Activated naive CD4-positive, alpha-beta T cell (primary cell): ENCODE results near the gene HRH1.
"Not testable (repeated sequence)": the region's sequence is repeated elsewhere in the genome, so short reads cannot be mapped to it uniquely, and the experiment has no call there.

Experiments
- DNase-seq, 4 experiments: peaks; one replicate each; lab custom pipeline; 2025; lab: John Stamatoyannopoulos, UW

The HRH1 gene

DNA sequence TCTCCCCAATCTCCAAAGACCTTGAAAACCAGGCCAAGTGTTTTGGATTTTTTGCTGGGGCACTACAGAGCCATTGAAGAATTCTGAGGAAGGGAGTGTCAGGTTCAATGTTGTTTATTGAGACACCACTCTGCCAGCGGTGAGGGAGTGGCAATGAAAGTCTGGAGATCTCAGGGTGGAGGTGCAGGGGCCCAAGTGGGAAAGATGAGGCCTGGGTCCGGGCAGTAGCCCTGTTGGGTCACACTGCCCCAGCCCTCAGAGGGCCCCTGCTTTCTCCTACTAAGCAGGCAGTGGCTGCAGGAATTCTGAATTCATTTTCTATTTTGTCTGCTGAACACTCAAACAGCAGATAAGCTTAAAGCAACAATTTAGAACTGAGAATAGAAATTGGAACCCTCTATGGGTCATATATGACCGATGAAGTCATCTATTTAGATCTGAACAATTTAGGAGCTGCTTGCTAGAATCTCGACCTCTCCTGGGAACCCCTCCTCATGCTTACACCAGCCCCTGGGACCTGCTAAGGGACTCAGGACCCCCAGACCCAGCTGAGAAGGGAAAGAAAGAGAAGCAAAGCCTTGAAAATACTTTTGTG is 17.9 kb downstream of the HRH1 start:
- no peak for DNase-seq

DNA sequence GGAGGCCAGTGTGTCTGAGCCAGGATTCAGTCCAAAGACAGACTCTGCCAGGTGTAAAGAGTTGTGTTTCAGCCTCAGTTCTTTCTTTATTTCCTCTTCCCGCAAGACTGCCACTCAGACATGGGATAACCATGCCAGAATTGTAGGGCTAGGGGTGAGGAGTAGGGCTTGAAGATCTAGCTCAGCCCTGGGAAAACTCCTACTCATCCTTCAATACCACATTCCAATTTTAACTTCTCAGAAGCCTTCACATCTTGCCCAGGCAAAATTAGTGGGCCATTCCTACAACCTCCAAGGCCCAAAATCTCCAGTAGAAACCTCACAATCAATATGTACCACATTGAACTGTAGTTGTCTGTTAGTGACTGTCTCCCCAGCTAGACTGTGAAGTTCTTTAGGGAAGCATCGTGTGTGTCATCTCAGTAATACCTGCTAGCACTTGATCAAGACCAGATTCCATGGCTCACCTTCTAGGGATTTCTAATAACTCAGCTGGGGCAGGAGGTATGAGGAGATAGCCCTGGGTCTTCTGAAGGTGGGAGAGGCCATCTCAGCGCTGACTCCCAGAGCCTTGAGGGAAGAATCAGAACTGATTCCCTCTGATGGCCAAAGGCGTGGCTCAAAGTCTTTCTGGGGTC is 19.7 kb downstream of the HRH1 start:
- DNase-seq: no peak

GRCh38 chr3:11178421-11178820 is 24.1 kb downstream of the HRH1 start:
- no peak for DNase-seq

DNA sequence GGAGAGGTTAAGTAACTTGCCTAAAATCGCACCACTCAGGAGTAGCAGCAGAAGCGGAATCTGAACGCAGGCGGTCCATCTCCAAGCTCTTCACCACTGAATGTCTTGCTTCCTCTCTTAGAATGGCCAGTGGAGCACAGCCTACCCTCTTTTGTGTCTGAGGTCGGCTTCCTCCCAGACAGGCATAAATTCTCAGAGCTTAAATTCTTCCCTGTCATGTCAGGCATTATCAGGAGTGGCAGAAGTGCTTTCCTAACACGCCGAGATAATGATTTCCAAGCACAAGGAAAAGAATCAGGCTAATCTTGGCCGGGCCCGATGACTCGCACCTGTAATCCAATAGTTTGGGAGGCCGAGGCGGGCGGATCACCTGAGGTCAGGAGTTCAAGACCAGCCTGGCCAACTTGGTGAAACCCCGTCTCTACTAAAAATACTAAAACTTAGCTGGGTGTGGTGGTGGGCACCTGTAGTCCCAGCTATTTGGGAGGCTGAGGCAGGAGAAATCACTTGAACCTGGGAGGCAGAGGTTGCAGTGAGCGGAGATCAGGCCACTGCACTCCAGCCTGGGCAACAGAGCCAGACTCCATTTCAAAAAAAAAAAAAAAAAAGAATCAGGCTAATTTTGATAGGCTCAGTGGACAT is 30.2 kb downstream of the HRH1 start:
- DNase-seq: not testable (repeated sequence)

DNA sequence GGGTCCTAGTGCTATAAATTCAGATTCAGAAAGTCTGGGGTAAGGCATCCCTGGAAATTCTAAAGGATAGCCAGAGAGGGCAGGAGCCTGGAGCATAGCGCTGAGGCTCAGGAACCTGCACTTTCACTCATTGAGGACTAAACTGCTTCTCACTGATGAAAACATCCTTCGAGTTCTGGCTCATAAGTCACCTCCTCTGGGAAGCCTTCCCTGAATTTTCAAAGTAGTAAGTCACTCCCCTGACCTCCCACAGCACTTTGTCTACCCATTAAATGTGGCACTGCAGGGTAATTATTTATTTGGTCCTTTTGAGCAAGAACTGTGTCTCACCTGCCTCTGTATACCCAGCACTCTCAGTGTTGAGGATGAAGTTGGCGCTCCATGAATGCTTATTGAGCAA is 30.9 kb downstream of the HRH1 start:
- DNase-seq: no peak

DNA sequence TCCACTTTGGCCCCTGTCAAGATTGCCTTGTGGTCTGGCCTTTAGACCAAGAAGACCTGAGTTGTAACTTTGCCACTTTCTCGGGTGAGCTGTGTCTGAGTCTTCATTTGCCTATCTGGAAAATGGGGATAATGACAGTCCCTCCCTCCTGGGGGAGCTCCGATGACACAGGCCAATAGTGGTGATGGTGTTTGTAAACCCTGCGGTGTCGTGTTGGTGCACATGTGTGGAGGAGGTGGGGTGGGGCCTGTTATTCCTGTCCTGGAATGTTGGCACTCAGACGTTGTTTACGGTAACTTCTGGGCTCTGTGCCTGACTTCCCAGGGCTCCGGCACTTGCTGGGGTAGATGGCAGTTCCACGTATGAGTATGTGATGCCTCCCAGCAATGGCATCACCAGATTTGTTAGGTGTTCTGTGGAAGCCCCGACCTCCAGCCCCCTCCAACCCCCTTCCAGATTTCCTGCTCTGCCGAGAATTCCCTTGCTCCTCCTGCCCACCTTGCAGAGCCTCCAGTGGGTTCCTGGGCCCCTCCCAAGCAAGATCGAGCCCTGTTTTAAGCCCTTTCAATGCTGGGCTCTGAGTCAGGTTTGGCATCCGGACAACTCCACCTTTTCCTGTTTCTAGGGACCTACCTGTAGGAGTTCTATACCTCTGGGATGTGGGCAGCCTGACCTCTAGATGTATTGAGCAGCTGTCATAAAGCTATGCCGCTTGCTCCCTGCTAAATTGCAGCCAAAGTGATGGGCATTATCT is 31.4 kb downstream of the HRH1 start:
- DNase-seq: no peak

DNA sequence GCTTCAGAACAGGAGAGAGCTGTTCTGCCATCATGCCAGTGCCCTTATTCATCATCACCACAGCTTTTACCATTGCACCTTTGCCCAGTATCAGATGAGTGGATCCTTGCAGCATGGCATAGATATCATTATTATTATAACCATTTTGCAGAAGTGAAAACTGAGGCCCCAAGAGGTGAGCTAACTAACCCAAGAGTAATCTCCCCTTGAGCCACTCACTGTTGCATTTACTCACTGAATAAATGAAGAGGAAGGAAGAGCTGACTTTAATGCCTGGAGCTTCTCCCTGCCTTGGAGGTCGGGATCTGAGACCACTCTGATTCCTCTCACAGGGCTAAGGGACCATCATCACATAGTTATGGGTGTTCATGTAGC is 32.0 kb downstream of the HRH1 start:
- no peak for DNase-seq

GRCh38 chr3:11186771-11187191 is 32.5 kb downstream of the HRH1 start:
- DNase-seq: no peak

- no peak for DNase-seq
These were observed 33.4 kb downstream of the HRH1 start for GRCh38 chr3:11187681-11188080.

- no peak for DNase-seq
These were observed 33.9 kb downstream of the HRH1 start for GRCh38 chr3:11188231-11188630.

GRCh38 chr3:11195201-11195600 is 40.9 kb downstream of the HRH1 start:
- DNase-seq: no peak

- no peak for DNase-seq
These were observed 41.5 kb downstream of the HRH1 start for GRCh38 chr3:11195721-11196332.

GRCh38 chr3:11197484-11197883 is 43.2 kb downstream of the HRH1 start:
- no peak for DNase-seq

DNA sequence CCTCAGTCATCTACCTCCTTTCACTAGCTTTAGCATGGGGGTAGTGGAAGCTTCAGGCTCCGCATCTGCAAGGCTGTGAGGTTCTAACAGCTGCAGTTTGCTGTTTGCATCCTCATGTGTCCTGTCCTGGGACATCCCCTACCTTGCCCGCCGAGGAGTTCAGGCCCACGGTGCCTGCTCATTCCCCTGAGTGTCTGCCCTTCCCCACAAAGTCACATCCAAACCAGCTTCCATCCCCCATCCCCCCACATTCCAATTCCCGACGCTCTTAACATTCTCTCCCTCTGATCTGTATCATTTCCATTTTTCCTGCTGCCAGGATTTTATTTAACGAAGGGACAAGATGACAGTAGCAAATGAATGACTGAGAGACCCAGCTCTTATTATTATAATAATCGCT is 43.8 kb downstream of the HRH1 start:
- DNase-seq: no peak

DNA sequence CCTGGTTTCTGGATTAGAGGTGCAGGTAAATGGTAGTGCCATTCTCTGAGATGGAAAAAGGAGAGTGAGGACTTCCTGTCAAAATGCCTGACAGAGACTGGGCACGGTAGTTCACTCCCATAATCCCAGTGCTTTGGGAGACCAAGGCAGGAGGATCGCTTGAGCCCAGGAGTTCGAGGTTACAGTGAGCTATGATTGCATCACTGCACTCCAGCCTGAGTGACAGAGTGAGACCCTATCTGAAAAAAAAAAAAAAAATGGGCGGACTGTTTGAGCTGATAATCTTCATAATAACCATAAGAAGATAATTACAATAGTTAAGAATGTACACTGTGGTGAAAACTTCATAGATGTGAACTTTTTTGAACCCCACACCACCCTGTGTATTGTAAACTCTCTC is 44.2 kb downstream of the HRH1 start:
- no peak for DNase-seq

GRCh38 chr3:11199902-11200845 is 45.9 kb downstream of the HRH1 start:
- no peak for DNase-seq

DNA sequence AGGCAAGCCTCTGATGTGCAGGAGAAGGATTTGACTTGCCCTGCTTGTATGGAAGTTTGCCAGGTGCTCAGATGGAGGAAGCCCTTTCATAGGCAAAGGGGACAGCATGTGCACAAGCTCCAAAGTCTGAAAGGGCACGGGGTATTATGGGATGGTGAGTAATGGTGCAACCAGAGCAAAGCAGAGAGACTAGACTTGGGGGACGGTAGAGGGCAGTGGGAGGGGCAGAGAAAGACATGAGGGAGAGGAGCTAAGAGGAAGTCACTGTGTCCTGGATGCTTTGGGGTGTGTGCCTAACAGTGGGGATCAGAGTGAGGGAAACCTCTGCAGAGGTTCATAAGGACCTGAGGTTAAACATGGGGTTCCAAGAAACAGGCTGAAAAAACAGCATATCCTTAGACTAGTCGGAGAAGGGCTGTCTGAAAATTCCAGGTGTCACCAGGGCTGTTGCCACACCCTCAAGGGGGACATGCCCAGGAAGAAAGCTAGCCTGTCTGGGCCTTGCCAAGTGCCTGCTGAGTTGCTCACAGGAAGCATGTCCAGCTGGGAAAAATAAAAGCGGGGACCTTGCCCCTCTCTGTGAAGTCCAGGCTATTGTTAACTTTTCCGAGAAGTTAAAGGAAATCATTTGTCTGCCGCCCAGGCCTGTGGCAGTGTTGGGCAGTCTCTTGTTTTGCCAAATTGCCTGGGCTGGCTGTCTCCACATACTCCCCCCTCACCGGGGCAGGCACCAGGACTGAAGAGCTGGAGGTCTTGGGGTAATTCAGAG is 47.1 kb downstream of the HRH1 start:
- no peak for DNase-seq

GRCh38 chr3:11203961-11204360 is 49.7 kb downstream of the HRH1 start:
- DNase-seq: no peak

GRCh38 chr3:11204697-11205348 is 50.5 kb downstream of the HRH1 start:
- DNase-seq: no peak

GRCh38 chr3:11205881-11206280 is 51.6 kb downstream of the HRH1 start:
- DNase-seq: not testable (repeated sequence)
